Lower leg skin (tissue), 3 donors: ENCODE data around the gene ZBTB38.

Experiments
- POLR2A ChIP-seq, 2 donors: fragments of 450-650 bp; IDR thresholded peaks; one replicate each; pipeline ENCODE4 v1.6.1; 2016 to 2017; ENCODE audit warnings: antibody characterized with exemption in 2 of 2, mild to moderate bottlenecking in 1 of 2, moderate library complexity in 1 of 2
- TF ChIP-seq, protein P1 (sequence below), 3 donors: fragments of 450-650 bp; IDR thresholded peaks; one replicate each; pipeline ENCODE4 v1.5.1; 2016; ENCODE audit warnings: antibody characterized with exemption in 3 of 3, mild to moderate bottlenecking in 3 of 3, moderate library complexity in 2 of 3

DNA sequence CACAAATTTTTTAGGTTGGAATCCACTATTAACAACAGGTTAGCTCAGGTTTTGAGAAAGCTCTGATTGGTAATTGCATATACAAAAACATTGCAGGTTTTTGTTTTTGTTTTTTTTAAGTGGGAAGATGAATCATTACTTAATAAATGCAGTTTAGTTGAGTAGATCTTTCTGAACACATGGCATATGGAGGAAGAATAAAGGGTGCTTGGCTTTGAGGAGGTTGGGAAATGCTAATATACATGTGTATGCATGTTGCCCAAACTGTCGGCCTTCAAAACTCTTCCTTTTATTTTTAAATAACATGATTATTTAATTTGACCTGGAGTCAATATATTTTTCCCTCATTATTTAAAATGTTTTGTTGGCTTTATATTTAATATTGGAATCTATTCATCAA is 32.8 kb downstream of the ZBTB38 start:
- TF ChIP-seq POLR2A (IDR thresholded peaks at IDR 0.05) = no peak
- TF ChIP-seq, protein P1, sequence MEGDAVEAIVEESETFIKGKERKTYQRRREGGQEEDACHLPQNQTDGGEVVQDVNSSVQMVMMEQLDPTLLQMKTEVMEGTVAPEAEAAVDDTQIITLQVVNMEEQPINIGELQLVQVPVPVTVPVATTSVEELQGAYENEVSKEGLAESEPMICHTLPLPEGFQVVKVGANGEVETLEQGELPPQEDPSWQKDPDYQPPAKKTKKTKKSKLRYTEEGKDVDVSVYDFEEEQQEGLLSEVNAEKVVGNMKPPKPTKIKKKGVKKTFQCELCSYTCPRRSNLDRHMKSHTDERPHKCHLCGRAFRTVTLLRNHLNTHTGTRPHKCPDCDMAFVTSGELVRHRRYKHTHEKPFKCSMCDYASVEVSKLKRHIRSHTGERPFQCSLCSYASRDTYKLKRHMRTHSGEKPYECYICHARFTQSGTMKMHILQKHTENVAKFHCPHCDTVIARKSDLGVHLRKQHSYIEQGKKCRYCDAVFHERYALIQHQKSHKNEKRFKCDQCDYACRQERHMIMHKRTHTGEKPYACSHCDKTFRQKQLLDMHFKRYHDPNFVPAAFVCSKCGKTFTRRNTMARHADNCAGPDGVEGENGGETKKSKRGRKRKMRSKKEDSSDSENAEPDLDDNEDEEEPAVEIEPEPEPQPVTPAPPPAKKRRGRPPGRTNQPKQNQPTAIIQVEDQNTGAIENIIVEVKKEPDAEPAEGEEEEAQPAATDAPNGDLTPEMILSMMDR (IDR thresholded peaks at IDR 0.05) = no peak
